HG03457 (cell line): Measurements from ENCODE around the gene SOCS1.
A peak's percentile ranks its signal among the peaks of the same experiment; 100 is the strongest.

Experiments
- ATAC-seq: cut with Tn5 transposase; IDR thresholded peaks from one replicate; pipeline ENCODE4 v1.9.1; 2021; ENCODE audit warnings: moderate number of reproducible peaks; ENCODE audit not compliant: unreplicated experiment

SOCS1 gene

DNA sequence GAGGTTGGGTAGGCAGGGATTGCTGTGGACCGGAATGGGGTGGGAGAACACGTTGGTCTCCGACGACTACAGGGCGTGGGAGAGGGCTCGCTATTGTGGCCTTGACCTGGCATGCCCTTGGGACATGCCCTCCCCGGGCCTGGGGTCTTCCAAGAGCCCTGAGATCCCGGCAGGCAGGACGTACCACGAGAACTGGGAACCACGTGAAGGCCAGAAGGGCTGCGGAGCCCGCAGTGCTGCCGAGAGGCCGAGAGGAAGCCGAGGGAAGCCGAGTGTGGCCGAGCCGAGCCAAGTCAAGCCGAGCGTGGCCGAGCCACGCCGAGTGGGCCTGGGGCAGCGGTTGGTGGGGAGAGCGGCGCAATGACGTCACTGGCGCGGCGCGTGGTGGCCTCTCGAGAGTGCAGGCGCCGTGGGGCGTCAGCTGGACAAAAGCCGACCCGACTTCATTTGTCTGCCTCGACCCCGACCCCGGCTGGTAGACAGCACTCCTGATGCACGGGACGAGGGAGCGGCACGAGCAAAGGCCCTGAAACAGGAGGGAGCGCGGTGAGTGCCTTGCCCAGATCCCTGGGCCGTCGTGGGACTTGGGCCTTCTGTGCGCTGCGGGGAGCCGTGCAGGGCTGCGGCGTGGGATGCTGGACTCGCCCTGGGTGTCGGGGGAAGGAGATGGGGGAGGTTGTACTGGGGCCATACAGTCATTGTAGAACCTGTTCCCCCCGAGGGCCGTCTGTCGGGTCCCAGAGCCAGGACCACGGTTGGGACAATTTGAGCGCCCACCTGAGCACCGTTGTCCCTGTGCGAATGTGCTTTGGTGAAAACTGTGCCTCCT is 6.6 kb downstream of the SOCS1 start:
- no peak for ATAC-seq

DNA sequence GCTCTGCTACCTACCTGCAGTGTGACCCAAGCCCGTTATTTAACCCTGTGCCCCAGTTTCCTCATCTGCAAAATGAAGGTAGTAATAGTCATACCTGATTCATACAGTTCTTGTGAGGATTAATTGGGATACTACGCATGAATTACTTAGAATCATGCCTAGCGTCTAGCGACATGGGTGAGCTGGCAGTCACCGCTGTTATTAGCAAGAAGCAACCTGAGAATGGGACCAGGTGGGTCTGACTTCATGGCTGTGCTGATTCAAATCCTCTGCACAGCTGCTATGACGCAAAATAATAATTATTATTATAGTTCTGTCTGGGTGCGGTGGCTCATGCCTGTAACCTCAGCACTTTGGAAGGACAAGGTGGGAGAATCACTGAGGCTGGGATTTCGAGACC is 7.9 kb downstream of the SOCS1 start:
- no peak for ATAC-seq

DNA sequence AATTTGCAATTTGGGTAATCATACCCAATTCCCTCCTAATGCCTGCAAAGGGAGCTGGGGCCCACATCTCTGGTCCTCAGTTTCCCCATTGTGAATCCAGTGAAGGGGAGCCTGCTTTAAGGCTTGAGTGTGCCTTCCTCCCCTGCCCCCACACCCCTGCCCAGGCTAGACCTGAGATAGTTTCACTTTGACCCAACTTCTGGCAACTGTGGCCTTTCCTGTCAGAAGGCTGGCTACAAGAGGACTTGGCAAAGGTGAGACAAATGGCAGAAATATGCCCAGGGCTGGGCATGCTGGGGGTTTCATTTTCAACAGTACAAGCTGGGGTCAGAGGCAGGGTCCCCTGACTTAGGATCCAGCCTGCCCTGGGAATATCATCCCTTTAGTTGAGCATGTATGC is 10.0 kb downstream of the SOCS1 start:
- no peak for ATAC-seq

DNA sequence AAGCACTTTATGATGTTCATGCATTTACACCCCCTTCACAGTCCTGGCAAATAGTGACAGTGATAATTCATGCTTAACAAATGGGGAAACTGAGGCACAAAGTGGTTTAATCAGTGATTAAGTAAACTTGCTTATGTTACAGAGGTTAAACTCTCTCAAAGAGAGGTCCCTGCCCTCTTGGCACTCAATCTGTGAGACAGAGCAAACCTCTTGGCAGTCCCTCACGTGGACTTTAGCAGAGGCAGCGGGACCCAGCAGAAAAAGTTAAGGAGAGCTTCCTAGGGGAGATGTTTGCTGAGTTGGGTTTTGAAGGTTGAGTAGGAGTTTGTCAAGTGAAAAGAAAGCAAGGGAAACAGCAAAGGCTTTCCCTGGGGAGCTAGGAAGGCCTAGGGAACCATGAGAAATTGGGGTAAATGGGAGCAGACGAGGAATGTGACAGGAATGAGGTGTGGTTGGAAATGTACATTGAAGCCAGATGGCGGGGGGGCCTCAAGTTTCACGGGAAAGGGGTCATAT is 10.7 kb downstream of the SOCS1 start:
- ATAC-seq, result no peak

DNA sequence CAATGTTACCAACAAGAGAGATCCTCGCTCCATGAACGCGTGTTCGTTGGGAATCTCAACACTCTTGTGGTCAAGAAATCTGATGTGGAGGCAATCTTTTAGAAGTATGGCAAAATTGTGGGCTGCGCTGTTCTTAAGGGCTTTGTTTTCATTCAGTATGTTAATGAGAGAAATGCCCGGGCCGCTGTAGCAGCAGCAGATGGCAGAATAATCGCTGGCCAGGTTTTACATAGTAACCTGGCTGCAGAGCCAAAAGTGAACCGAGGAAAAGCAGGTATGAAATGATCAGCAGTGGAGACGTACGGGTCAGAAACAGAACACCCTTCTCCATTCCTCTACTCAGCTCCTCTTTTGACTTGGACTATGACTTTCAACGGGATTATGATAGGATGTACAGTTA is 13.3 kb downstream of the SOCS1 start:
- no peak for ATAC-seq

DNA sequence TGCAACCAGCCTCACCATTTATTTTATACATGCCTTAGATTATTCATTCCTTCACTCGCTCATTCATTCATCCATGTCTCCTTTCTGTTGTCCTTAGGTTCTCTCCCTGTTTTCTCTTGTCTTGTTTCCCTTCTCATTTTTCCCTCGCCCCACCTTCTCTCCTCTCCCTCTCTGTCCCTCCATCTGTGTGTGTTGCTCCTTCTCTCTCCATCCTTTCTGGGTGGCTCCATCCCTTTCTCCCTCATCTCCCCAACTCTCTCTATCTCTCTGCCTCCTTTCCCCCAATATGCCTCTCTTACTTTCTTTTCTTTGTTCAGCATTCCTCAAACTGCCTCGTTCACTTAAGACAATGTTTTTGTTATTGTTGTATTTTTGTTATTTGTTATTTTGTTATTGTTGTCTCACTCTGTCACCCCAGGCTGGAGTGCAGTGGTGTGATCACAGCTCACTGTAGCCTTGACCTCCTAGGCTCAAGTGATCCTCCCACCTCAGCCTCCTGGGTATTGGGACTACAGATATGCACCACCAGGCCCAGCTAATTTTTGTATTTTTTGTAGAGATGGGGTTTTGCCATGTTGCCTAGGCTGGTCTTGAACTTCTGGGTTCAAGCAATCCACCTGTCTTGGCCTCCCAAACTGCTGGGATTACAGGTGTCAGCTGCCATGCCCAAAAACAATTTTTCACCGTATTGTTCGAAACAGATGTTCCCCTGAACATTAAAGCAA is 14.4 kb downstream of the SOCS1 start:
- no peak for ATAC-seq

DNA sequence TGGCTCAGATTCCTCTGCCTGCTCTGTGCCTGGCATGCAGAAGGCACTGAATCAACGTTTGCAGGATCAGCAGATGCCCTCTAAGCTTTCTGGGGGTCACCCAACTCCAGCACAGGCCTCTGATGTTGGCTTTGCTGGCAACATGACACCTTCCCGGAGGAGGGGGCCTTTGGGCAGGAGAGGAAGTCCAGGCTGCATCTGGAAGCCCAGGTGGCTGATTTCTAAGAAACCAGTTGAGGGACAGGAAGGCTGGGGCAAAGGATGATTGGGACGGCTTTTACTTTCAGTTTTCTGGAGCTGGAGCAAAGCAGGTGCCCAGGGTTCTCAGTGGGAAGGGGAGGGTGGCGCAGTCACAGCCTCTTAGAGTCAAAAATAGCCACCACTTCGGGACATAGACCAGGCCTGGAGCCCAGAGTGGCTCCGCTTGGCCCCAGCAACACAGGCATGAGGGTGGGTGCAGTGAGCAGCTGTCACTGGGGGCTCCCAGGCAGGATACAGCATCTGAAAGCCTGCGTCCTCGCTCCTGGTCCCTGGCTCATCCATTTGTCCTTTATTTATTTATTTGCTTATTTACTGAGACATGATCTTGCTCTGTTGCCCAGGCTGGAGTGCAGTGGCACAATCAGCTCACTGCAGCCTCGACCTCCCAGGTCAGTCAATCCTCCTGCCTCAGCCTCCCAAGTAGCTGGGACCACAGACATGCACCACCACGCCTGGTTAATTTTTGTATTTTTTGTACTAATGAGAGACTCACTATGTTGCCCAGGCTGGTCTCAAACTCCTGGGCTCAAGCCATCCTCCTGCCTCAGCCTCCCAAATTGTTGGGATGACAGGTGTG is 15.1 kb downstream of the SOCS1 start:
- no peak for ATAC-seq

DNA sequence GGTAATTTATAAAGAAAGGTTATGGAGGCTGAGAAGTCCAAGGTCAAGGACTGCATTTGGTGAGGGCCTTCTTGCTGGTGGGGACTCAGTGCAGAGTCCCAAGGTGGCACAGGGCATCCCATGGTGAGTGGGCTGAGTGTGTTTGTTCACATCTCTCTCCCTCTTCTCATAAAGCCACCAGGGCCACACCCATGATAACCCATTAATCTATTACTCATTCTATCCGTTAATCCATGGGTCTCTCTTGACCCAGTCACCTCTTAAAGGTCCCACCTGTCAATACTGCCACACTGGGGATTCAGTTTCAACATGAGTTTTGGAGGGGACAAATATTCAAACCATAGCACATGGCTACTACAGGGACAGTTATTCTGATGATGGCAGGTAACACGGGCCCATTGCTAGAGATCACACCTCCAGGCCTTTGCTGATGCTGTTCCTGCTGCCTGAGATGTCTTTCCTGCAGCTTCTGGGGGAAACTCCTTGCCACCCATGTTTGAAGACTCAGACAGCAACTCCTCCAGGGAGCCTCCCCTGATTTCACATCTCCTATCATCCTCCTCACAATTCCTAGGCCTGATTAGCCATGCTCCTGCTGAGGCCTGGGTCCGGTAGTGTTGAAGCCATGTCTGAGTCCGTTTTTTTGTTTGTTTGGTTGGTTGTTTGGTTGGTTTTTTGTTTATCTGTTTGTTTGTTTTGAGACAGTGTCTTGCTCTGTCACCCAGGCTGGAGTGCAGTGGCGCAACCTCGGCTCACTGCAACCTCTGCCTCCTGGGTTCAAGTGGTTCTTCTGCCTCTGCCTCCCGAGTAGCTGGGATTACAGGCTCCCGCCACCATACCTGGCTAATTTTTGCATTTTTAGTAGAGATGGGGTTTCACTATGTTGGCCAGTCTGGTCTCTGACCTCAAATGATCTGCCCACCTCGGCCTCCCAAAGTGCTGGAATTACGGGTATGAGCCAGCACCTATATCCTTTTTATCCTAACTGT is 16.1 kb downstream of the SOCS1 start:
- no peak for ATAC-seq

DNA sequence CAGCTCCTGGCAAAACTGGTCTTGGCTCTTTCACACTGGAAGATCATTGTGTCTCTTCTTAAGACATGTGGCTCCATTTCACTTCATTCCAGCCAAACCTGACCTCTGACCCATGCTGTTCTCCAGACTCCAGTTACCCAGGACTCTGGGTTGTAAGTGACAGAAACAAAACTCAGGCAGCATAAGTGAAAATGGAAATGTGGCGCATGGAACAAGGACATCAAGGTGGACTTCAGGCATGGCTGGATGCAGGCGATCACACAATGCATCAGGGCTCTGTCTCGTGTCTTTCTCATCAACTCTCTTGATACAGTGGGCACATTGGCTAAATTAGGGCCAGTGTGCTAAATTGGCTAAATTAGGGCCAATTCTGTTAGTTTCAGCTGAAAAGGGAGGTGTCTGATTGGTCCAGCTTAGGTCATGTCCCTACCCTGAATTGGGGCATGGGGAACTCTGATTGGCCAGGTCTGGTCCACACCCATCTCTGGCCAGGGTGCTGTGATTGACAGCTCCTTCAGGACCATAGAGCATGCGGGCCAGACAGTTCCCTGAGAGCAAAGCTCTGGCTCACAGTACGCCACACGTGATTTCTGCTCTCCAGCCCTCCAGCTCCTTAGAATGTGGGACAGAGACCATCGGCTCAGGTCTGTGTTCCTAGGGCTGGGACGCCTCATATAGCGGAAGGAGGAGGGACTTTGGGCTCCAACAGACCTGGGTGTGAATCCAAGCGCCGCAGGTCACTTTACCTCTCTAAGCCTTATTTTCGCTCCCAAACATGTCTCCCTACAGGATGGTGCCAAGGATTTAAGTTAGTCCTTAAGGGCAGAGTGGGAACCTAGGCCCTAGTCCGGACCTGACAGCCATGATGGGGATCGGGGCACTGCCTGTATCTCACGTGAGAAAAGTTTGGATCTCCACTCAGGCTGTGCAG is 17.5 kb downstream of the SOCS1 start:
- ATAC-seq, result no peak

DNA sequence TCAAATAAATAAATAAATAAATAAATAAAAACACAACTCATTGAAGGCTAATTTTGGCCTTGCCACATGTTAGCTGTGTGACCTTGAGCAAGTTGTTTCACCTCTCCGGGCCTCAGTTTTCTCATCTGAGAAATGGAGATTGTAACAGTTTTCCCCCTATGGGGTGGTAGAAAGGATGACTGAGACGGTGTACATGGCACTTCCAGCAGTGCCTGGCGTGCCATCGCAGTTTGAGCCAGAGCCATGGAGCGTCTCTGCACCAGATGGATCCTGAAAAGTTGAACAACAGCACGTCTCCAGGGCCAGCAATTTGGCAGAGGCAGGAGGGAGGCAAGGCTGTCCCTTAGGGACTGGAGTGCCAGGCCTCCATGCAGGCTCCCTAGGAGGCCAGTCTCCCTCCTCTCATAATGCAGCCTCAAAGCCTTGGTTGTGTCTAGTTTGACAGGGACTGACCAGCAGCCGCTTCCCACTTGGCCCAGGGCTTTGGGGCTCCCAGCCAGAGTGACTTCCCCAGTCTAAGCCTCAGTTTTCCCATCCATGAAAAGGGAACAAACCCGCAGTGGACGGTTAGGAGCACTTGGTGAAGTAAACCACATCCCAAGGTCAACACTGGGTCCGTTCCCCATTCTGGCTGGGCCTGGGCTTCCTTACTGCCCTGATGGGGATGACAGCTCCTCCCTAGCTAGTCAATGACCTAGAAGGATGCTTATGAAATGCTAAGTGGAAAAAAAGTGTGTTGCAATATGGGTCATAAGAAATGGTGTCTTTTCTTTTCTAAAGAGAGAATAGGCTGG is 19.3 kb downstream of the SOCS1 start:
- ATAC-seq, result no peak

DNA sequence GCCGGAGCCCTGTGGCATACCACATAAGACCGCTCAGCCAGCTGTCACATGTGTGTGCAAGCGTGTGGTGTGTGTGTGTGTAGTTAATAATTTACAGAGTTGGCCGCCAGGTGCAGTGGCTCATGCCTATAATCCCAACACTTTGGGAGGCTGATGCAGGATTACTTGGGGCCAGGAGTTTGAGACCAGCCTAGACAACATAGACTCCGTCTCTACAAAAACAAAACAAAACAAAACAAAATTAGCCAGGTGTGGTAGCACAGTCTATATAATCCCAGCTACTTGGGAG is 20.4 kb downstream of the SOCS1 start:
- no peak for ATAC-seq

DNA sequence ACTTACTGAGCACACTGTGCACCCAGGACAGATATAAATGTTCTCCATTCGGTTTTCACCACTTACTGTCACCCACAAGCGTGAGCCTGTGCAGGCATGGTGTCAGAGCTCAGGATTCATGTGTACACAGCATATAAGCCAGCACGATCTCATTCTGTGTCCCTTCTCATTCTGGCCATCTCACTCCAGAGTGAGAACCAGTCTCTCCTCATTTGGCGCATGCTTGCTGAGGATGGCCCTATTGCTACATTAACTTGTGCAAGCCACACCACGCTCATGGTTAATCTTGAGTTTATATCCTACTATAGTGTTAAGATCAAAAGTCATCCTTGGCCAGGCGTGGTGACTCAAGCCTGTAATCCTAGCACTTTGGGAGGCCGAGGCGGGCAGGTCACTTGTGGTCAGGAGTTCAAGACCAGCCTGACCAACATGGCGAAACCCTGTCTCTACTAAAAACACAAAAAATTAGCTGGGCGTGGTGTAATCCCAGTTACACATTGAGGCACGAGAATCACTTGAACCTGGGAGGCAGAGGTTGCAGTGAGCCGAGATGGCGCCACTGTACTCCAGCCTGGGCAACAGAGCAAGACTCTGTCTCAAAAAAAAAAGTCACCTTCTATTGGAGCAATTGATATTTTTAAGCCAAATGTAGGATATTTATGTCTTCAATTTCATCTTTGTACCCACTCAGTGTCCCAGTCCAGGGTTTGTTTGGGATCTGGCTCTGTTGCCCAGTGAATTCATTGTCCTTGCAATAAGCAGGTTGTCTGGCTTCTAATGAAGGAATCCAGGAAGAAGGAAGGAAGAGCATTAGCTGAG is 20.9 kb downstream of the SOCS1 start:
- ATAC-seq, result no peak

DNA sequence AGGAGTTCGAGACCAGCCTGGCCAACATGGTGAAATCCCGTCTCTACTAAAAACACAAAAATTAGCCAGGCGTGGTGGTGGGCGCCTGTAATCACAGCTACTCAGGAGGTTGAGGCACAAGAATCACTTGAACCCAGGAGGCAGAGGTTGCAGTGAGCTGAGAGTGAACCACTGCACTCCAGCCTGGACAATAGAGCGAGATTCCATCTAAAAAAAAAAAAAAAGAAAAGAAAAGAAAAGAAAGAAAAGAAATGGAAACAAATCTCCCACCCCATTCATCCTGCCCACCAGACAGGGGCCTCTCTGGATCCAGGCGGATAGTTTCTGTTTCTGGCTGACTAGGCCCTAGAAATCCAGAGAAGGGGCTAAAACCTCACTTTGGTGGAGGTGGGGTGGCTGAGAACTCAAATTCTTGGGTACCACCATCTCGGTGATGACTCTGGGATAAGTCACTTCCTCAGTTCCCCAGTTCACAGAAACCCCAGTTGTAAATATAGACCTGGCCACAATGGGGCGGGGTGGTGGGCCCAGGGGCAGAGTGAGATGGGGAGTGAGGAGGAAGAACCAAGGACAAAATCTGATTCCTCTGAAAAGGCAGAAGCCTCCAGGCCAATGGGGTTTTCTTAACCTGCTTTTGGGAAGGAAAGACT is 22.2 kb downstream of the SOCS1 start:
- no peak for ATAC-seq

DNA sequence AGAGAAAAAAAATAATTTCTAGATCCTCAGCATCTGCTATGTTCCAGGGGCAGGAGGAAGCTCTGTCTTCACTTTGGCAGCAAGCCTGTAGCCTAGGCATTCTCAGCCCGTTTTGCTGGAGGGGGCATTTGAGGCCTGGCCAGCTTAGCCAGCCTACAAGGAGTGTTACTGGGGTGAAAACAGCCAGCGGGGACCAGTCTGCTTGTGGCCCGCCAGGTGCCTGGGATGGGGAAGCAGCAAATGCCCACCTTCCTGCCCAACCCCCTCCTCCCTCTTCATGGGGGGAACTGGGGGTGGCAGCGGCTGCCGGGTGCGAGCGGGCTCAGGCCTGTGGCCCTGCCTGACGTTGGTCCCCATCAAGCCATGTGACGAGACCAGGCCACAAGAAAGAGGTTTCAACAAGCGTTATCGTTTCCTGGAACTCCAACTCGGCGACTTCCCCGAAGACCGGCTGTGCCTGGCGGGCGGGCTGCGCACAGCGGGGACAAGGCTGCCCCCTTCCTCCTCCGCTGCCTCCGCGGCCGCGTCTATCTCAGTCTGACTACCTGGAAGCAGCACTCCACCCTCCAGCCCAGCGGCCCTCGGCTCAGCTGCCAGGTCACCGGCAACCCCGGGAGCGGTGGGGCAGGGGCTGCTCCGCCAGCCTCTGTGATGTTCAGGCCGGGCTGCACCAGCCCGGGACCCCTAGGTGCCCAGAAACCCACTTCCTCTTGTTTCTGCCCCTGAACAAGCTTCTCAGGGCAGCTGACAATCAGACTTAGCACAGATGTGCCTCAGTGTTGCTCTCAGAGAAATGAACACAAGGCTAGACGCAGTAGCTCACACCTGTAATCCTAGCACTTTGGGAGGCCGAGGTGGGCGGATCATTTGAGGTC is 22.9 kb downstream of the SOCS1 start:
- ATAC-seq, result peak; percentile 44

DNA sequence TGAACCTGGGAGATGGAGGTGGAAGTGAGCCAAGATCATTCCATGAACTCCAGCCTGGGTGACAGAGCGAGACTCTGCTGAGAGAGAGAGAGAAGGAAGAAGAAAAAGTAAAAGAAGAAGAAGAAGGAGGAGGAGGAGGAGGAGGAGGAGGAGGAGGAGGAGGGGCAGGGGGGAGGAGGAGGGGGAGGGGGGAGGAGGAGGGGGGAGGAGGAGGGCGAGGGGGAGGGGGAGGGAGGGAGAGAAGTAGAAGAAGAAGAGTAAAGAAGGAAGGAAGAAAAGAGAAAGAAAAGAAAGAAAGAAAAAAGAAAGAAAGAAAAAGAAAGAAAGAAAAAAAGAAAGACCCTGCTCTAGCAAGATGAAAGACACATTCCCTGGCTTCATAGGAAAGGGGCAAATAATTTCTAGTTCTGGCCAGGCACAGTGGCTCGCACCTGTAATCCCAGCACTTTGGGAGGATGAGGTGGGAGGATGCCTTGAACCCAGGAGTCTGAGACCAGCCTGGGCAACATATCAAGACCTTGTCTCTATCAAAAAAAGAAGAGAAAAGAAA is 23.6 kb downstream of the SOCS1 start:
- no peak for ATAC-seq
